SHP77 (cell line): ENCODE results near the gene SGCA.

Experiments
- DNase-seq, 2 experiments: peaks; one replicate each; lab custom pipeline; 2025; lab: John Stamatoyannopoulos, UW

Gene SGCA

GRCh38 chr17:50134206-50135110 is 31.3 kb upstream of the SGCA start:
- DNase-seq = no peak

GRCh38 chr17:50135316-50136095 is 30.3 kb upstream of the SGCA start:
- DNase-seq = no peak

GRCh38 chr17:50136096-50136687 is 29.6 kb upstream of the SGCA start:
- DNase-seq = no peak

- no peak for DNase-seq
Observed at GRCh38 chr17:50137042-50137441, 28.8 kb upstream of the SGCA start.

- DNase-seq = no peak
Observed at GRCh38 chr17:50139185-50139783, 26.5 kb upstream of the SGCA start.

GRCh38 chr17:50139950-50140885 is 25.6 kb upstream of the SGCA start:
- peak; percentile 47 to 73 for DNase-seq

GRCh38 chr17:50141026-50141744 is 24.6 kb upstream of the SGCA start:
- DNase-seq = no peak

GRCh38 chr17:50141745-50142110 is 24.1 kb upstream of the SGCA start:
- no peak for DNase-seq

GRCh38 chr17:50143461-50144176 is 22.2 kb upstream of the SGCA start:
- DNase-seq = no peak

- DNase-seq = no peak
Observed at GRCh38 chr17:50144355-50144754, 21.4 kb upstream of the SGCA start.

- no peak for DNase-seq
Observed at GRCh38 chr17:50144845-50145531, 20.8 kb upstream of the SGCA start.

GRCh38 chr17:50145532-50146229 is 20.1 kb upstream of the SGCA start:
- DNase-seq = no peak

GRCh38 chr17:50146230-50146926 is 19.4 kb upstream of the SGCA start:
- DNase-seq = no peak

- DNase-seq = no peak
Observed at GRCh38 chr17:50146927-50147665, 18.7 kb upstream of the SGCA start.

- no peak for DNase-seq
Observed at GRCh38 chr17:50147841-50148225, 18.0 kb upstream of the SGCA start.

- DNase-seq = no peak
Observed at GRCh38 chr17:50148226-50149090, 17.3 kb upstream of the SGCA start.

GRCh38 chr17:50149091-50149416 is 16.8 kb upstream of the SGCA start:
- no peak for DNase-seq
